Adrenal gland (tissue), 5 donors: ENCODE measurements around the gene AP2S1.

Experiments
- CTCF ChIP-seq, 6 experiments: fragments of 450-650 bp in 4 of 6; fragments of 200-600 bp in 2 of 6; sonication (generic) in 1 of 6; IDR thresholded peaks; 1 replicate in 5 of 6; 2 replicates in 1 of 6; pipeline versions ENCODE4 v1.5.1 to v1.8.0; 2016 to 2021; ENCODE audit warnings: antibody characterized with exemption in 6 of 6, mild to moderate bottlenecking in 2 of 6, moderate library complexity in 1 of 6
- POLR2A ChIP-seq, 2 donors: fragments of 450-650 bp; IDR thresholded peaks; one replicate each; pipeline ENCODE4 v1.6.1; 2017; ENCODE audit warnings: antibody characterized with exemption in 2 of 2, mild to moderate bottlenecking in 2 of 2, moderate library complexity in 1 of 2
- donor health status: DM: no; HTN: no; CAD: no.

GRCh38 chr19:46812977-46813838 lies 37.4 kb downstream of the AP2S1 start:
- TF ChIP-seq CTCF (IDR thresholded peaks at IDR 0.05) (no peak), POLR2A (IDR thresholded peaks at IDR 0.05) (no peak)
